Endodermal cell (in vitro differentiated cells): ENCODE data around the gene SPATA45. TPM values are rescaled to one million over a fixed set of nuclear protein-coding genes. Genes with fewer than 3 reads are reported as not detected.

Experiments
- DNase-seq: peaks from one replicate; pipeline ENCODE4 v3.0.0-alpha.2; 2017
- H3K27ac ChIP-seq: 2 replicates; pipeline ENCODE4 v1.5.1; 2013; ENCODE audit warnings: mild to moderate bottlenecking, low read depth, low read length, moderate library complexity
- H3K27me3 ChIP-seq: 2 replicates; pipeline ENCODE4 v1.6.1; 2013; ENCODE audit warnings: mild to moderate bottlenecking, low read length, moderate library complexity; ENCODE audit not compliant: insufficient read depth, control insufficient read depth, poor library complexity, severe bottlenecking
- H3K36me3 ChIP-seq: 2 replicates; pipeline ENCODE4 v1.7.0; 2013; ENCODE audit warnings: mild to moderate bottlenecking, low read length, moderate library complexity; ENCODE audit not compliant: control insufficient read depth, insufficient read depth
- H3K4me1 ChIP-seq: one replicate; pipeline ENCODE4 v1.7.0; 2013; ENCODE audit warnings: low read length; ENCODE audit not compliant: control insufficient read depth, insufficient read depth
- H3K4me3 ChIP-seq: 2 replicates; pipeline ENCODE4 v1.5.1; 2013; ENCODE audit warnings: mild to moderate bottlenecking, low read length, moderate library complexity
- H3K9ac ChIP-seq: 2 replicates; pipeline ENCODE4 v1.6.1; 2013; ENCODE audit warnings: mild to moderate bottlenecking, low read length, moderate library complexity; ENCODE audit not compliant: poor library complexity, severe bottlenecking; ENCODE audit errors: extremely low read depth
- H3K9me3 ChIP-seq: 2 replicates; pipeline ENCODE4 v1.6.1; 2013; ENCODE audit warnings: mild to moderate bottlenecking, low read length, moderate library complexity; ENCODE audit not compliant: control insufficient read depth
- H3K27ac Mint-ChIP-seq: 2 replicates; pipeline ENCODE4 v1.8.0; 2020; ENCODE audit warnings: mixed read lengths
- H3K27me3 Mint-ChIP-seq: 2 replicates; pipeline ENCODE4 v1.8.0; 2021; ENCODE audit warnings: mild to moderate bottlenecking, mixed read lengths; ENCODE audit not compliant: insufficient read depth
- H3K36me3 Mint-ChIP-seq: 2 replicates; pipeline ENCODE4 v1.8.0; 2020; ENCODE audit warnings: low read depth, mixed read lengths
- H3K4me1 Mint-ChIP-seq: 2 replicates; pipeline ENCODE4 v1.8.0; 2020; ENCODE audit warnings: mixed read lengths
- H3K4me3 Mint-ChIP-seq: 2 replicates; pipeline ENCODE4 v1.8.0; 2020; ENCODE audit warnings: mild to moderate bottlenecking, moderate library complexity, mixed read lengths
- H3K9me3 Mint-ChIP-seq: 2 replicates; pipeline ENCODE4 v1.8.0; 2020; ENCODE audit warnings: mild to moderate bottlenecking, mixed read lengths
- CTCF ChIP-seq: fragments of 200-600 bp; sonication (generic); conservative IDR thresholded peaks from 2 replicates; pipeline ENCODE4 v1.5.0; 2021; ENCODE audit warnings: antibody characterized with exemption, mild to moderate bottlenecking
- WGBS, 2 experiments: methylation state at CpG; one replicate each; pipeline versions ENCODE4 v1.1.5 to v1.1.7; 2013; ENCODE audit warnings: missing lambda C conversion rate in 2 of 2, mixed read lengths in 1 of 2; ENCODE audit not compliant: insufficient coverage in 1 of 2, insufficient read length in 1 of 2; 5-methylcytosine and 5-hydroxymethylcytosine counted together
- total RNA-seq, 2 donors: library from RNA; stranded (reverse); fragmentation: NEBNext Ultra II Directional in 1 of 2; extraction: Animal tissue kit (Norgen Biotek cat#: 25700) in 1 of 2; gene quantifications; 2 replicates in 1 of 2; 3 replicates in 1 of 2; pipeline ENCODE4 v1.2.1, GENCODE V29; 2021

The SPATA45 gene
- total RNA-seq, 2 donors from 2014 or later, result not detected

DNA sequence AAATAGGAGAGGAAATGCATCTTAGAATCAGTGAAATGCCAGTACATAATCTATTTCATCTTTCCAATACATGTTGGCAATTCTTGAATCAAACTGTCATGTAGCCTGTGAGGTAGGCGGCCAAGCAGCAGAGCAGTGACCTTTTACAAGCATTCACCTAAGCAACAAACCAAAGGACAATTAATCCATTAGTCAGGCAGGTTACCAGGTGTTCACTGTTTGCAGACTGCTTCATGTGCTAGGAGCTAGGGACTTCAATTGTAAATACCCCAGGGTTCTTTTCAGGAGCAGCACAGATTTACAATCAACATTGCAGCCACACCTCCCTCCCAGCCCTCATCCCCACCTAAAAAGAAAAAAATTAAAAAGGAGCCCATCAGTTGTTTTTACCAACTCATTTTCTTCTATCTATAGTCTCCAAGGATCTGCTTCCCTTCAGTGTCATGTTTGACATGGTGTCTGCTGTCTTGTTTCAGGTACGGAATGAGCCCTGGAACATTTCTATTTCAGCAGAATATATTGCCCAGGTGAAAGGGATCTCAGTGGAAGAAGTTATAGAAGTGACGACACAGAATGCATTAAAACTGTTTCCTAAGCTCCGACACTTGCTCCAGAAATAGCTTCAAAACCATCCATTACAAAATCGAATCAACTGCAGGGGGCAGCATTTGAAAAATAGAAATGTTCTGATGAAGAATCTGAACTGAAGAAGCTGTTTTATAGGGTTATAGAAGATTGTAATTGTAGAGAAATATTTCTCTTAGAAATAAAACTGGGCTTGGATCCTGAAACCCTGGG lies 32.7 kb downstream of the SPATA45 start:
- H3K36me3 Mint-ChIP-seq, result peaks cover 3% of the 10 kb centered on the region
- DNase-seq, result no peak
- no peaks in the 10 kb centered on the region for H3K27me3 Mint-ChIP-seq
- H3K9me3 Mint-ChIP-seq, result no peaks in the 10 kb centered on the region
- peaks cover 3% of the 10 kb centered on the region for H3K4me1 ChIP-seq
- H3K27me3 ChIP-seq, result no peaks in the 10 kb centered on the region
- no peak overlapping the region for H3K9ac ChIP-seq
- H3K4me1 Mint-ChIP-seq, result peaks cover 8% of the 10 kb centered on the region
- H3K4me3 ChIP-seq, result peak overlapping the region; percentile 56
- H3K9me3 ChIP-seq, result no peaks in the 10 kb centered on the region
- H3K27ac Mint-ChIP-seq, result no peak overlapping the region
- H3K27ac ChIP-seq, result no peak overlapping the region
- no peak overlapping the region for H3K4me3 Mint-ChIP-seq
- 81 to 83% methylated on average over 1 to 5 of the region's 5 CpGs for WGBS, 2 experiments
- peak; percentile 75 for TF ChIP-seq CTCF
- peaks cover 4% of the 10 kb centered on the region for H3K36me3 ChIP-seq

DNA sequence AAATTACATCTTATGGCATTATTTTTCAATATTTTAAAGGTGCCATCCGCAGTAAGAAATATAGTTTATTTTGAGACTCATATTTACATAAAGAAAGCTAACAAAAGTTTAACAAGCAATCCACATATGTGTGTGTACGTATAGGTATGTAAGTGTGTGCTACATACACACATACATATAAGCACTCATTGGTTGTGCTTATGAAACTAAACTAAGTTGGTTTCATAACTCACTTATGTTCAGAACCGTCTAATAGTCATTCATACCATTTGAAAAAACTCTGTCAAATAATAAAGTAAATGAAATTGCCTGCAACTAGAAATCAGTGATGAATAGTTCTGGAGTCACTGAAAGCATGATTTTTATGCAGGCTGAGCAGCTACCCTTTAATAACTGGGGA lies 41.7 kb downstream of the SPATA45 start:
- Mint-ChIP-seq H3K36me3 (peaks cover 30% of the 10 kb centered on the region), H3K9me3 (no peaks in the 10 kb centered on the region), H3K27me3 (no peaks in the 10 kb centered on the region), H3K27ac (no peak overlapping the region), H3K4me1 (peaks cover 5% of the 10 kb centered on the region), H3K4me3 (no peak overlapping the region)
- H3K27me3 ChIP-seq, result no peaks in the 10 kb centered on the region
- no peak for DNase-seq
- H3K9ac ChIP-seq, result no peak overlapping the region
- no peaks in the 10 kb centered on the region for H3K4me1 ChIP-seq
- H3K9me3 ChIP-seq, result no peaks in the 10 kb centered on the region
- H3K4me3 ChIP-seq, result no peak overlapping the region
- peaks cover 31% of the 10 kb centered on the region for H3K36me3 ChIP-seq
- 96% methylated on average over 2 of the region's 3 CpGs; no CpG with 5 or more reads in 1 of the 2 experiments for WGBS, 2 experiments
- H3K27ac ChIP-seq, result no peak overlapping the region
- no peak for TF ChIP-seq CTCF

DNA sequence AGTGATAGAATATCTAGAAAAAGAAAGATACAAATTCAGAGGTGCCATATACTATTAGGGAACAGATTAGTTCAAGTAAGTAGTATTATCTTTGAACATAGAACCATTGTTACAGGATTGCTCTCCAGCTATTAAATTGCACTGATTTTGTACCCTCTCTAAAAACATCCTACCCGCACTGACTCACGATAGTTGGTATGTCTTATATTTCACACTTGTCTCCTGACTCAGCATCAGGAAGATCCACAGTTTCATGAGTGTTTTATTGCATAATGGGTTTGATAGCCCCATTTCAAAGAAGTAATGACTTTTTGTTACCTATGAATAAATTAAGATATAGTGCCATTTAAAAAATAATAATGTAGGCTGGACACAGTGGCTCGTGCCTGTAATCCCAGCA lies 49.8 kb downstream of the SPATA45 start:
- no peak overlapping the region for H3K9ac ChIP-seq
- H3K27ac Mint-ChIP-seq, result no peak overlapping the region
- H3K4me3 ChIP-seq, result no peak overlapping the region
- no peaks in the 10 kb centered on the region for H3K27me3 ChIP-seq
- H3K27ac ChIP-seq, result no peak overlapping the region
- no peak for TF ChIP-seq CTCF
- peaks cover 26% of the 10 kb centered on the region for H3K36me3 Mint-ChIP-seq
- no peaks in the 10 kb centered on the region for H3K4me1 ChIP-seq
- WGBS, 2 experiments, result 67 to 88% methylated on average over 1 to 3 of the region's 3 CpGs
- H3K36me3 ChIP-seq, result peaks cover 13% of the 10 kb centered on the region
- no peaks in the 10 kb centered on the region for H3K9me3 ChIP-seq
- DNase-seq, result no peak
- H3K4me3 Mint-ChIP-seq, result no peak overlapping the region
- H3K27me3 Mint-ChIP-seq, result no peaks in the 10 kb centered on the region
- no peaks in the 10 kb centered on the region for H3K9me3 Mint-ChIP-seq
- peaks cover 16% of the 10 kb centered on the region for H3K4me1 Mint-ChIP-seq
